ENCODE measurements around the gene AUTS2. TPM values are rescaled to one million over a fixed set of nuclear protein-coding genes. Genes with fewer than 3 reads are reported as not detected.

The AUTS2 gene
- total and polyA plus RNA-seq, 9 of the 15 experiments (the other 6 are each of a cell fraction or from before 2014, with no cell fraction given), result 0.58 TPM; not detected in 8

DNA sequence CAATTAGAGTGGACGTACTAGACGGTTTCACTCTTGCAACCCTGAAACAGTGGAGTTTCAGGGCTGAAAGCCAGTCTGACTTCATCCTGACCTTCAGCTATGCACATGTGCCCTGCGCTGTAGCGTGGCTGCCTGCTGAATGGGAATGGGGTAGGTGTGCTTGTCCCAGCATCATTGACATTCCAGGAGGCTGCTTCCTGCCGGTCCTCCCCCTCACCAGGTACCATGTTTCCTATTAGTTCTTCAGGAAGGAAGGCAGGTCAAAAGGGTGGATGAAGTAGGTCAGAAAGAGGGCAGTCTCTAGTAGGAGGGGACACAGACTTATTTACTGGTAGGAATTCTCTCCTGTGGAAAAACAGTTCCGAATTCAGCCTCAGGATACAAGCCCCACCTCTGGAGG, 981.9 kb downstream of the AUTS2 start (continued):
- TF ChIP-seq ZNF589 (CRISPR knock-in tag; IDR thresholded peaks at IDR 0.05; ENCODE audit: low read depth), result no peak
- TF ChIP-seq RBBP5 (IDR thresholded peaks at IDR 0.05; ENCODE audit: borderline replicate concordance, insufficient read depth, low read length, poor library complexity, severe bottlenecking), result no peak

DNA sequence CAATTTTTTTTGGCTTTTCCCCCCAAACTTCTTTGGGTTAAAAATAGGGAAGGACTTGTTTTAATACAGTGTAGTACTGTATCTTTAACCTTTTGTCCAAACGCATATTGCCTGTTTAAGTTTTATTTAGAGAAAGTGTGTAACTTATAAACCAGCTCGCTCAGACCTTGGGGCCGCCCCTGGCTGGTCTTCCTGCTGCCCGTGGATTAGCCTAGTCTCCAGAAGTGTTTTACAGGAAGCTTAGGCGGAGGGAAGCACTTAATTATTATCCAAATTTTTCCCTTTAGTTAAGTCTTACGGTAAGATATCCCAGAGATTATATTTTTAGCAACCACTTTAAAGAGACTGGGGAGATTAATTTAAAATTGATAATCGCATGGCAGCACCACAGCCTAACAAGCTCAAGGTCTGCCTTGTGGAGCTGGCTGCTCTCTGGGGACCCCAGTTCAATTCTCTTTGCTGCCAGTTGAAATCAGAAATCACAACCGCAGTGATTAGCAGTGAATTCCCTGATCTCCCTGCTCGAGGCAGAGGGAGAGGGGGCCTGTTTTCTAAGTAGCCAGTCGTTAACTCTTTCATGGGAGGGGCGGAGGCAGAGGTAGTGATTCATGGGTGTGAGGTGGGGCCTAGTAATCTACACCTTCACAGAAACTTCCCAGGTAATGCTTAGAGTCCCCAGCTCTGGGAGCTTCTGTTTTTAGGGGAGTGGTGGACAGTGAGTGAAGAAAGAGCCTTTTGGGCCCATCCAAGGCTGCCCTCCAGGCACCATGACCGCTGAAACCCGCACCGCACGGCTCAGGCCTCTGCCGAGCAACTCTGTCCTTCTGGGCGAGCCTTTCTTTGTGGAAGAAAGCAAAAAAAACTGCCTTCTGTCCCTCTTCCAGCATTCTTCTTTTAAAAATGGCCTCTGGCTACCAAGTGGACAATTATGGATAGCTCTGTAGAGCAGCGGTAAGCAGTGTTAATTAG, 984.9 kb downstream of the AUTS2 start:
- Histone ChIP-seq H4K20me1 (replicated peaks; ENCODE audit: control insufficient read depth, insufficient read depth, low read length) (no peaks in the 10 kb centered on the region; the same call in 1 of the 2 replicates), H3K4me2 (ENCODE audit: insufficient read depth, low read length) (no peak overlapping the region), H3K4me1 (replicated peaks in 1 of 2; ENCODE audit: control insufficient read depth in 2 of 2, insufficient read depth in 2 of 2, low read length in 2 of 2) (no peaks in the 10 kb centered on the region), H3K79me2 (ENCODE audit: control insufficient read depth, insufficient read depth, low read length) (no peaks in the 10 kb centered on the region), H3K36me3 (ENCODE audit: control insufficient read depth, insufficient read depth, low read length) (no peaks in the 10 kb centered on the region), H3K9ac (ENCODE audit: insufficient read depth in 1 of 2, low read depth in 2 of 2, low read length in 2 of 2) (no peak overlapping the region), H3K9me3 (replicated peaks; ENCODE audit: control insufficient read depth, insufficient read depth, low read depth, low read length) (no peaks in the 10 kb centered on the region), H3K9me1 (ENCODE audit: control insufficient read depth, insufficient read depth, low read length) (no peaks in the 10 kb centered on the region), H2AFZ (ENCODE audit: low read depth, low read length) (no peak overlapping the region), H3K27ac (ENCODE audit: extremely low read depth, low read depth, low read length) (no peak overlapping the region), H3K4me3 (no peak overlapping the region), H3K27me3 (ENCODE audit: control insufficient read depth in 2 of 2, insufficient read depth in 2 of 2, low read length in 2 of 2) (peaks cover 9 to 19% of the 10 kb centered on the region in 2 experiments)
- ChIA-PET CTCF (ENCODE audit: low intra/inter-chr PET ratio) (no interaction called here), POLR2A (no interaction called here)
- DNase-seq (ENCODE audit: extremely low read depth in 1 of 4, low spot score in 3 of 4), result no peak
- FAIRE-seq, result no peak
- BruUV-seq (replicated peaks), result no TSS peak
- 11% methylated on average over 18 of the region's 18 CpGs for WGBS (ENCODE audit: insufficient coverage, low coverage, missing lambda C conversion rate)
- in situ Hi-C loops (cut with MboI) (no loop called here), intact Hi-C loops (cut with micrococcal nuclease) (loop anchor here (5.0 kb wide), 1 partner anchor 114 kb away; no protein-coding TSS in a partner anchor)
- ATAC-seq, result no peak
- TF ChIP-seq, protein P1, sequence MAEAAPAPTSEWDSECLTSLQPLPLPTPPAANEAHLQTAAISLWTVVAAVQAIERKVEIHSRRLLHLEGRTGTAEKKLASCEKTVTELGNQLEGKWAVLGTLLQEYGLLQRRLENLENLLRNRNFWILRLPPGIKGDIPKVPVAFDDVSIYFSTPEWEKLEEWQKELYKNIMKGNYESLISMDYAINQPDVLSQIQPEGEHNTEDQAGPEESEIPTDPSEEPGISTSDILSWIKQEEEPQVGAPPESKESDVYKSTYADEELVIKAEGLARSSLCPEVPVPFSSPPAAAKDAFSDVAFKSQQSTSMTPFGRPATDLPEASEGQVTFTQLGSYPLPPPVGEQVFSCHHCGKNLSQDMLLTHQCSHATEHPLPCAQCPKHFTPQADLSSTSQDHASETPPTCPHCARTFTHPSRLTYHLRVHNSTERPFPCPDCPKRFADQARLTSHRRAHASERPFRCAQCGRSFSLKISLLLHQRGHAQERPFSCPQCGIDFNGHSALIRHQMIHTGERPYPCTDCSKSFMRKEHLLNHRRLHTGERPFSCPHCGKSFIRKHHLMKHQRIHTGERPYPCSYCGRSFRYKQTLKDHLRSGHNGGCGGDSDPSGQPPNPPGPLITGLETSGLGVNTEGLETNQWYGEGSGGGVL (CRISPR knock-in tag; IDR thresholded peaks at IDR 0.05), result no peak
- TF ChIP-seq ZNF23 (CRISPR knock-in tag; IDR thresholded peaks at IDR 0.05), result no peak
- no peak for TF ChIP-seq LEF1 (IDR thresholded peaks at IDR 0.05)
- no peak for TF ChIP-seq MYBL2 (IDR thresholded peaks at IDR 0.05; ENCODE audit: low read depth)
- TF ChIP-seq MYBL2 (CRISPR knock-in tag; IDR thresholded peaks at IDR 0.05; ENCODE audit: borderline replicate concordance), result no peak
- no peak for TF ChIP-seq YY1 (IDR thresholded peaks at IDR 0.05; ENCODE audit: borderline replicate concordance in 1 of 3, control insufficient read depth in 1 of 3, extremely low read depth in 1 of 3, insufficient read depth in 3 of 3, insufficient read length in 1 of 3, insufficient replicate concordance in 2 of 3, low read depth in 1 of 3, low read length in 2 of 3)
- no peak for TF ChIP-seq NFRKB (IDR thresholded peaks at IDR 0.05; ENCODE audit: low read depth)
- TF ChIP-seq MXI1 (IDR thresholded peaks at IDR 0.05; ENCODE audit: low read depth, low read length), result no peak
- no peak for TF ChIP-seq MAFF (IDR thresholded peaks at IDR 0.05; ENCODE audit: low read length)
- TF ChIP-seq, protein P2, sequence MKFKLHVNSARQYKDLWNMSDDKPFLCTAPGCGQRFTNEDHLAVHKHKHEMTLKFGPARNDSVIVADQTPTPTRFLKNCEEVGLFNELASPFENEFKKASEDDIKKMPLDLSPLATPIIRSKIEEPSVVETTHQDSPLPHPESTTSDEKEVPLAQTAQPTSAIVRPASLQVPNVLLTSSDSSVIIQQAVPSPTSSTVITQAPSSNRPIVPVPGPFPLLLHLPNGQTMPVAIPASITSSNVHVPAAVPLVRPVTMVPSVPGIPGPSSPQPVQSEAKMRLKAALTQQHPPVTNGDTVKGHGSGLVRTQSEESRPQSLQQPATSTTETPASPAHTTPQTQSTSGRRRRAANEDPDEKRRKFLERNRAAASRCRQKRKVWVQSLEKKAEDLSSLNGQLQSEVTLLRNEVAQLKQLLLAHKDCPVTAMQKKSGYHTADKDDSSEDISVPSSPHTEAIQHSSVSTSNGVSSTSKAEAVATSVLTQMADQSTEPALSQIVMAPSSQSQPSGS (CRISPR knock-in tag; IDR thresholded peaks at IDR 0.05), result no peak
- TF ChIP-seq, protein P3, sequence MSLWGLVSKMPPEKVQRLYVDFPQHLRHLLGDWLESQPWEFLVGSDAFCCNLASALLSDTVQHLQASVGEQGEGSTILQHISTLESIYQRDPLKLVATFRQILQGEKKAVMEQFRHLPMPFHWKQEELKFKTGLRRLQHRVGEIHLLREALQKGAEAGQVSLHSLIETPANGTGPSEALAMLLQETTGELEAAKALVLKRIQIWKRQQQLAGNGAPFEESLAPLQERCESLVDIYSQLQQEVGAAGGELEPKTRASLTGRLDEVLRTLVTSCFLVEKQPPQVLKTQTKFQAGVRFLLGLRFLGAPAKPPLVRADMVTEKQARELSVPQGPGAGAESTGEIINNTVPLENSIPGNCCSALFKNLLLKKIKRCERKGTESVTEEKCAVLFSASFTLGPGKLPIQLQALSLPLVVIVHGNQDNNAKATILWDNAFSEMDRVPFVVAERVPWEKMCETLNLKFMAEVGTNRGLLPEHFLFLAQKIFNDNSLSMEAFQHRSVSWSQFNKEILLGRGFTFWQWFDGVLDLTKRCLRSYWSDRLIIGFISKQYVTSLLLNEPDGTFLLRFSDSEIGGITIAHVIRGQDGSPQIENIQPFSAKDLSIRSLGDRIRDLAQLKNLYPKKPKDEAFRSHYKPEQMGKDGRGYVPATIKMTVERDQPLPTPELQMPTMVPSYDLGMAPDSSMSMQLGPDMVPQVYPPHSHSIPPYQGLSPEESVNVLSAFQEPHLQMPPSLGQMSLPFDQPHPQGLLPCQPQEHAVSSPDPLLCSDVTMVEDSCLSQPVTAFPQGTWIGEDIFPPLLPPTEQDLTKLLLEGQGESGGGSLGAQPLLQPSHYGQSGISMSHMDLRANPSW (CRISPR knock-in tag; IDR thresholded peaks at IDR 0.05), result no peak
